Measurements from ENCODE around the gene DIP2C.
"Not testable (repeated sequence)": the region's sequence is repeated elsewhere in the genome, so short reads cannot be mapped to it uniquely, and the experiment has no call there.

DIP2C gene

DNA sequence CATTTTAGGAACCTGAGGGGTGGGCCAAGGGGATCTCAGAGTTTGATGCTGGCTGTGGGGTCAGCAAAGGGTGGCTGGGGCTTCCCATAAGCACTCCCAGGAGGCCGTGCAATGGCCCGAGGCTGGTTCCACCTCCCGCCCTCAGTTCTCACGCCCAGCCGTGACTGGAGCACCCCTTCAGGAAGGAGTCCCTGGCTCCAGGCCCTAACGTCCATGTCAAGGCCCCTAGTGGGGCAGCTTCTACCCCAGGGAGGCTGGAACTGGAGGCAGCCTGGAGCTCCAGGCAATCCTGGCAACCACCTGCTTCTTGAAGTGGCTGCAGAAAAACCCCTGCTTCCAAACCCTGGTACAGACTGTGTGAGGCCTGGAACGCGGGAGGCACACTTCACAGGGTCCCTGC lies 165.5 kb downstream of the DIP2C start:
- DNase-seq: no peak
- H3K9me3 Mint-ChIP-seq: no peaks in the 10 kb centered on the region
- H3K4me1 Mint-ChIP-seq: no peaks in the 10 kb centered on the region
- H3K4me3 Mint-ChIP-seq: no peak overlapping the region
- H3K36me3 Mint-ChIP-seq (ENCODE audit: low read depth): no peaks in the 10 kb centered on the region
- no peak for ATAC-seq
- peaks cover 8% of the 10 kb centered on the region for H3K27me3 Mint-ChIP-seq
- no peak overlapping the region for H3K27ac Mint-ChIP-seq

DNA sequence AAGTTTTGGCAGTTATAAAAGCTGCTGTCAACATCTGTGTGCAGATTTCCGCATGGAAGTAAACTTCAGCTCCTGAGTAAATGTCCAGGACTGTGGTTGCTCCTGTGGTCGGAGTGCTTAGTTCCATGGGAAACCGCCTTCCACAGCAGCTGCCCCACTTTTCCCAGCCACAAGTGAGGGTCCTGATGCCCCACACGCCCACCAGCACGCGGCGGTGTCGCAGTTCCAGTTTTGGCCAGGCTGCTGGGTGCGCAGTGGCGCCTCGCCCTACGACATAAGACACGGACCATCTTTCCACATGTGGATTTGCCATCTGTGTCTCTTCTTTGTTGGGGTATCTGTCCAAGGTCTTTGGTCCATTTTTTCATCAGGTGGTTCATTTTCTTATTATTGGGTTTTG lies 167.1 kb downstream of the DIP2C start:
- Mint-ChIP-seq H3K27me3 (peaks cover 8% of the 10 kb centered on the region), H3K27ac (no peak overlapping the region), H3K9me3 (no peaks in the 10 kb centered on the region), H3K4me3 (no peak overlapping the region), H3K4me1 (no peaks in the 10 kb centered on the region), H3K36me3 (ENCODE audit: low read depth) (no peaks in the 10 kb centered on the region)
- ATAC-seq (no peak), DNase-seq (no peak)

DNA sequence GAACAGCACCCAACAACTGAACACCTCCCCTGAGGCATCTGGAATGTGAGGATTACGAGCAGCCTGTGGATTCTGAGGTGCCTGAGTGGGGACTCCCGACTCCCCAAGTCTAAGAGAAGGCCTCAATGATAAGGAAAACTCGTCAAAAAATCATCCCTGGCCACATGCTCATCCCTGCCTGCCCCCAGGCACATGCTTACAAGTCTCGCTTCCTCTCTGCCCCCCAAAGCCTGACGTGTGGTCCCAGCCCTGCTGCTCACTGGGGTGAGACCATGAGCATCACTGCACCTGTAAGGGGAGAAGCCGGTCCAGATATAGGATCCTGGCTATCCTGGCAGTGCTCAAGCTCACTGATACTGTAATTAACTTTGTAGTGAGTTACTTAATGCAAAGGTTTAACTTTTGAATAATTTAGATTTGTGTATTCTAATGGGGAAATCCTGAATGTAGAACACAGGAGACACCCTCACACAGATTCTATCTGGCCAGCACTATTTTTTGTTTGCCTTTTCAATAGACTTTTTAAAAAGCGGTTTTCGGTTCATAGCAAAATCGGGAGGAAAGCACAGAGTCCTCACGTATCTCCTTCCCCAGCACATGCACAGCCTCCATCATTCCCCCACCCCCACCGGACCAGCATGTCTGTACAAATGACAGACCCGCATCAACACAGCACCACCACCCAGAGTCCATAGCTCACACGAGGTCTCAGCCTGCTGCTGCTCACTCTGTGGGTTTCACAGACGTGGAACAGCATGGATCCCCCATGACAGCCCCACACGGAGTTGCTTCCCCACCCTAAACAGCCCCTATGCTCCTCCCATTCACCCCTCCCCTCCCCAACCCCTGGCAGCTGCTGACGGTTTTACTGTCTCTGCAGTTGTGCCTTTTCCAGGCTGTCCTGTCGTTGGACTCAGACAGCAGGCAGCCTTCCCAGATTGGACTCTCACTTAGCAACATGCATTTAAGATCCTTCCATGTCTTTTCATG lies 167.9 kb downstream of the DIP2C start:
- Mint-ChIP-seq H3K36me3 (ENCODE audit: low read depth) (no peaks in the 10 kb centered on the region), H3K27ac (no peak overlapping the region), H3K4me1 (no peaks in the 10 kb centered on the region), H3K9me3 (no peaks in the 10 kb centered on the region), H3K27me3 (peaks cover 8% of the 10 kb centered on the region), H3K4me3 (no peak overlapping the region)
- no peak for DNase-seq
- peak; percentile 20 for ATAC-seq

DNA sequence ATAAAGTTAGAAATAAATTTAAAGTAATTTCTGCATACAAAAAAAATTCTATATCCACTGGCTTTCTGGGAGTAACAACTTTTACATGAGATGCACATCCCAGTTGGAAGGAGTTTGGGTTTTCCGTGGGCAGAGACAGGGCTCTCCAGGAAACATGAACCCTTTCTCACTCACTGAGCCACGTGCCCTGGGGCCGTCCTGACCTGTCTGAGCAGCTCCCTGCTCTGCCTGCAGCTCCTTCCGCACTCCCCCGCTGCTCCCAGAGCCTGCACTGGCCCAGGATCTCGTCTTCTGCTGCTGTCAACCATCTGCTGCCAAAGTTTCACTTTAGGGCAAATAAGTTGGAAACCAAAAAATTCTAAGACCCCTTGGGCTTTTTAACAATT lies 169.1 kb downstream of the DIP2C start:
- H3K27ac Mint-ChIP-seq: peak overlapping the region; percentile 52
- H3K9me3 Mint-ChIP-seq: no peaks in the 10 kb centered on the region
- H3K27me3 Mint-ChIP-seq: peaks cover 6% of the 10 kb centered on the region
- DNase-seq (no peak), ATAC-seq (no peak)
- no peaks in the 10 kb centered on the region for H3K36me3 Mint-ChIP-seq (ENCODE audit: low read depth)
- no peaks in the 10 kb centered on the region for H3K4me1 Mint-ChIP-seq
- no peak overlapping the region for H3K4me3 Mint-ChIP-seq

DNA sequence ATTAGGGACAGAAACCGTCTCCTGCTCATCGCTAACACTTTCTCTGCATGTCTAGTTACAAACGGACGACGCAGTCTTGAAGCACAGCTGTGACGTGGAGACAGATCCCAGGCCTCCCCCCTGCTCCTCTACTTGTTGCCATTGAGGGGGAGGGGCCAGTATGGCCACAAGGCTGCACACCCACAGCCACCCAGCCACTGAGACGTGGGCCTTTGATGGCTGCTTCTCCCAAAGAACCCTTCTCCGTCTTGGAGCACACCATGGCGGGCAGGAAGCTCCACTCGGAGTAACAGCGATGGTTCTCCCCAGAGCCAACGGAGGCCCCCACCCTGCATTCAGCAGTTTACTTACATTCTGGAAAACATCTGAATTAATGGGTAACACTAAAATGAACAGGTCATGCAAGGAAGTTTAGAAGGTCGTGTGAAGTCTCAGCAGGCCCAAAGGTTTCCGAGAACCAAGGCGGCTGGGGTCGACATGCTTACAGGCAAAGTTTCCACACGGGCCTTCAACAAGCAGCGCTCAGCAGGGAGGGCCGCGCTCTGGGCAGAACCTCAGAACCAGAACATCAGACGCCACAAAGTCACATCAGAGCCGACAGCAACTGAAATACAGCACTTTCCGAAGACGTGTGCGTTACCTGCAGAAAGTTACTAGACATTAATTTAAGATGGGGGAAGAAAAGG lies 169.6 kb downstream of the DIP2C start:
- no peaks in the 10 kb centered on the region for H3K36me3 Mint-ChIP-seq (ENCODE audit: low read depth)
- H3K27ac Mint-ChIP-seq: no peak overlapping the region
- peaks cover 6% of the 10 kb centered on the region for H3K27me3 Mint-ChIP-seq
- no peaks in the 10 kb centered on the region for H3K4me1 Mint-ChIP-seq
- H3K9me3 Mint-ChIP-seq: no peaks in the 10 kb centered on the region
- no peak for DNase-seq
- ATAC-seq: no peak
- H3K4me3 Mint-ChIP-seq: no peak overlapping the region

DNA sequence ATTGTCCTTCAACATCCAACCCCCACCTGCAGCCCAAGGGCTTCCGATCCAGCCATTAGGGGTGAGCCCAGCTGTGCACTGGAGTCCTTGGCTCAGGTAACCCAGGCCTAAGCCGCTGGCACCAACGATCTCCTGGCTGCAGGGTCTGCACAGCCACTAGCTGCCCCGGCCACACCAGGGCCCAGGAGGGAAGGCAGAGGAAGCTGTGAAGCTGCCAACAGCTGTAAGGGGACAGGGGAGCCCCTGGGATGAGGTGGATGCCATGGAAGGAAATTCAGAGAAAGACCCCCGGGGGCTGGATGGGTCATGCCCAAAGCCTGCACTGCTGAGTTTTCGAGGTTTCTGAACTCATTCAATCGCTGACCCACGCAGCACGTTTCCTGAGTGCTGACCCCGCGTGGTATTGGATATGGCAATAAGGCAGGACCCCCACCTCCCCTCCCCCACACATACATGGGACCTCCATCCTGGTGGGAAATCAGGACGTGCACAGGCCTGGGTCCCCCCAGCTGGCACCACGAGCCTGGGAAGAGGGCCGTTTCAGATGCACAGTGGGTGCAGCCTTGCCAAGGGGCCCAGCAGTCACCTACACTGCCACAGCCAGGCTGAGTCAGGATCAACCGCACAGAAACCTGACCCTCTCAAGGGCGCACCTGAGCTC lies 170.3 kb downstream of the DIP2C start:
- ATAC-seq (no peak), DNase-seq (no peak)
- Mint-ChIP-seq H3K4me1 (no peaks in the 10 kb centered on the region), H3K4me3 (no peak overlapping the region), H3K9me3 (no peaks in the 10 kb centered on the region), H3K27me3 (peaks cover 6% of the 10 kb centered on the region), H3K36me3 (ENCODE audit: low read depth) (no peaks in the 10 kb centered on the region), H3K27ac (no peak overlapping the region)

DNA sequence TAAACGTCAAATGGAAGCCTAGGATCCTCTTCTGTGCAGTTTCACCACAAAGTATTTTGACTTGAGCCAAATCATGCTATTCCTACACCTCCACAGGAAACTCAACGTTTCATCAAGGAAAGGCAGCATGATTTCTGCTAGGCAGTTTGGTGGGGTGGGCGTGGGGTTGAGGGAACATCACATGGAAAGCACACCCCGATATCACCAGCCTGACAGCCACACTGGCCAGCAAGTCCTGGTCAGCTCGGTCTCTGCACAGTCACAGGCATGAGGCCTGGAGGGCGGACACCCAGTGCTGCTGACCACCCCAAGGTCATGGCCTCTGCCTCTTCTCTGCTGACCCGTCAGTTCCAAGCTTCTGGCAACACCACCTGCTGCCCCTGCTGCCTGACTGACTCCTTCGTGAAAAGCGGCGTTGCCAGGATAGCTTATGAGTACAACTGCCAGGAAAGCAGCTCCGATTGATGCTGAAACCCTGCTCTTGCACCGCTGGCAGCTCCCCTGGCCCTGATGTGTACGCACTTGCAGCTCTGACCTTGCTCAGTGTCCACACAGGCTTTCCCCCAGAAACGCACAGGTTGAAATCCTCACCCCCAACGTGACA lies 171.5 kb downstream of the DIP2C start:
- DNase-seq (no peak), ATAC-seq (no peak)
- H3K9me3 Mint-ChIP-seq: no peaks in the 10 kb centered on the region
- no peaks in the 10 kb centered on the region for H3K36me3 Mint-ChIP-seq (ENCODE audit: low read depth)
- peaks cover 6% of the 10 kb centered on the region for H3K27me3 Mint-ChIP-seq
- H3K4me3 Mint-ChIP-seq: no peak overlapping the region
- H3K27ac Mint-ChIP-seq: no peak overlapping the region
- H3K4me1 Mint-ChIP-seq: no peaks in the 10 kb centered on the region

DNA sequence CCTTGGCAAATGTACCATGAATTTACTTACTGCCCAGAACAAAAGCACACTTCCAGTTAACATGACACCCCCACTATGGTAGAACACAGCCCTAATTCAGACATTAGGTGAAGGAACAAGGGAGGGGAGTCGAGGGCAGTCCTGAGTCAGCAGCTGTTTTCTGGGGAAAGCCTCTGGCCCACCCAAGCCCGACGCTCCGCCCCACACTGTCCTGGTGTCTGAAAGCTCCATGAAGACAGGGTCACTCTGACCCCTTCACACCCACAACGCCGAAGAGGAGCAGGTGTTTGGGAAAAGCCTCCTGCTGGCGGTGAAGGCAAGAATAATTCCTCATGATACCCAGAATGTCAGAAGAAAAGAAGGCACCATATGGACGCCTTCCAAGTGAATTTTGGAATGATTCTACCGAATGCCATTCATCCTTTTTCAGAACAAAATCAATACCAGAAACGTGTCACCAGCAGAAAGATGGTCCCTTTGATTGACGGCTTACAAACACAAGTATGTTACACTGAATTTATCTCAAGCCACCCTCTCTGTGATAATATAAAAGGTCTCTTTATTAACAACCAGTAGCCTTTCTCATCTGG lies 172.1 kb downstream of the DIP2C start:
- Mint-ChIP-seq H3K4me1 (no peaks in the 10 kb centered on the region), H3K9me3 (no peaks in the 10 kb centered on the region), H3K4me3 (no peak overlapping the region), H3K27ac (no peak overlapping the region), H3K27me3 (peaks cover 3% of the 10 kb centered on the region), H3K36me3 (ENCODE audit: low read depth) (no peaks in the 10 kb centered on the region)
- no peak for ATAC-seq
- no peak for DNase-seq

DNA sequence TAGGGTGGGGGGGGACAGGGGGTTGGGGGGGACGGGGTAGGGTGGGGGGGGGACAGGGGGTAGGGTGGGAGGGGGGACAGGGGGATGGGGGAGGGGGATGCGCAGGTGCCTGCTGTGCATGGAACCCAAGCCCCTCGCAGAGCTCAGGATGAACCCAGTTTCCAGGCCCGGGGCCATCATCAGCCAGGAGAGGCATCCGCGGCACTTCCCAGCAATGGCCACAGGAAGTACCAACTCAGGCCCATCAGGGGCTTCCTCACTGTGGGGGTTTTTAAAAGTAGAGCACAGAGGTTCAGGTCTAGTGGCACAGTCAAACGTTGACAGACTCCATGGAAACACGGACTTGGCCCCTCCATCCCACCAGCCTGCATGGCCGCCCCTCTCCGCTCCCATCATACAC lies 172.7 kb downstream of the DIP2C start:
- H3K9me3 Mint-ChIP-seq: no peaks in the 10 kb centered on the region

DNA sequence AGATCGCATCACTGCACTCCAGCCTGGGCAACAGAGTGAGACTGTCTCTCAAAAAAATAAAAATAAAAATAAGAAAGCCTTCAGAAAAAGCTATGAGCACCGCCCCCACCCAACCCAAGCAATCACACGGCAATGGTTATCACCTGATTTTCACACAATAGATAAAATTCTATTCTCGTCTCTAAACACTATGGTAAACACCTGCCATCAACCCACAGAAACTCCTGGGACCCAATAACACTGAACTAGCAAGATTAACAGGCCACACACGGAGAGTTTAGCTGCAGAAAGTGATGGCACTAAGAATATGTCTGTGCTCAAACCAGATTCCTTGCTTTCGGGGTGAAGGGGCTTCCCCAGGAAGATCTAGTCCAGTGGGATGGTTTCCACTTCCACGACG lies 173.8 kb downstream of the DIP2C start:
- DNase-seq (no peak), ATAC-seq (no peak)
- Mint-ChIP-seq H3K4me1 (peaks cover 9% of the 10 kb centered on the region), H3K4me3 (no peak overlapping the region), H3K27ac (no peak overlapping the region), H3K27me3 (peaks cover 3% of the 10 kb centered on the region), H3K9me3 (no peaks in the 10 kb centered on the region), H3K36me3 (ENCODE audit: low read depth) (no peaks in the 10 kb centered on the region)

More for the DNA sequence above, 172.7 kb downstream of the DIP2C start:
- Mint-ChIP-seq H3K36me3 (ENCODE audit: low read depth) (no peaks in the 10 kb centered on the region), H3K27me3 (peaks cover 2% of the 10 kb centered on the region), H3K4me3 (no peak overlapping the region), H3K4me1 (no peaks in the 10 kb centered on the region), H3K27ac (no peak overlapping the region)
- ATAC-seq (no peak), DNase-seq (no peak)

DNA sequence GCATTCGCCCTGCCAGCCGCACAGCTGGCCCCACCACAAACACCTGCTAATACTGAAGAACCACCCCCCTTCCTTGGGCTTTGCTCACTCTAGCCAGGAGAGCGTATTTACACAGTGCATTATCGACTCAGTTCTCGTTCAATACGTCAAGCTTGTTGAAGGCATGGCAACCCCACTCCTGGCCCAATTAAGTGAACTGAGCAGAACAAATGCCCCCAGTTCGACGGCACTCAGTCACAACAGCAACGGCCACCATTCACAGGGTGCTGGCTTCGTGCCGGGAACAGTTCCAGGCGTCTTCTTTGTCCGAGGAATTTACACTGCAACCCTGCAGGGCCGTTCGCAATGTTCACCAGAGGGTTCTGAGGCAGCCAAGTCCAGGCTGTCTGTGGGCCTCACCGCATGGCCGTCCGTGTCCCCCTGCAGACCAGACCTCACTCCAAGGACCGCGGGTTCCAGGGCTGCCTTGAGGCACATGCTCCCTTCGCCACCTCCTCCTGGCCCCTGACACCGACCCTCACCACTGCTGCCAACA lies 175.3 kb downstream of the DIP2C start:
- Mint-ChIP-seq H3K27ac (no peak overlapping the region), H3K27me3 (peaks cover 3% of the 10 kb centered on the region), H3K36me3 (ENCODE audit: low read depth) (no peaks in the 10 kb centered on the region), H3K9me3 (no peaks in the 10 kb centered on the region), H3K4me1 (peaks cover 10% of the 10 kb centered on the region), H3K4me3 (no peak overlapping the region)
- ATAC-seq: no peak
- no peak for DNase-seq

DNA sequence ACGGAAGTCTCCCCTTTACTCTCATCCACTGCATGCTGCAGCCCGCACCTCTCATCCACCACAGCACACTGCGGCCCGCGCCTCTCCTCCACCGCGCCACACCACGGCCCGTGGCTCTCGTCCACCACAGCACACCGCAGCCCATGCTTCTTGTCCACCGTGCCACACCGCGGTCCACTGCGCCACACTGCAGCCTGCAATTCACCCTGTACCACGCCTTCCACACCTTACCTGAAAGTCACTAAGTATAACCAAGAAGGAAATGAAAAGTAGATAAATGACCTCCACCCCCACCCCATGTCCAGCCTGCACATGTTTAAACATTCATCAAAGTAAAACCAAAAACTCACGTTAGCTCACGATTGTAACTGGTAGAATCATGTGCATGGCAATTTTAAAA lies 176.1 kb downstream of the DIP2C start:
- Mint-ChIP-seq H3K4me1 (peaks cover 10% of the 10 kb centered on the region), H3K9me3 (no peaks in the 10 kb centered on the region), H3K27me3 (peaks cover 3% of the 10 kb centered on the region), H3K4me3 (no peak overlapping the region), H3K27ac (no peak overlapping the region), H3K36me3 (ENCODE audit: low read depth) (no peaks in the 10 kb centered on the region)
- DNase-seq (no peak), ATAC-seq (no peak)

DNA sequence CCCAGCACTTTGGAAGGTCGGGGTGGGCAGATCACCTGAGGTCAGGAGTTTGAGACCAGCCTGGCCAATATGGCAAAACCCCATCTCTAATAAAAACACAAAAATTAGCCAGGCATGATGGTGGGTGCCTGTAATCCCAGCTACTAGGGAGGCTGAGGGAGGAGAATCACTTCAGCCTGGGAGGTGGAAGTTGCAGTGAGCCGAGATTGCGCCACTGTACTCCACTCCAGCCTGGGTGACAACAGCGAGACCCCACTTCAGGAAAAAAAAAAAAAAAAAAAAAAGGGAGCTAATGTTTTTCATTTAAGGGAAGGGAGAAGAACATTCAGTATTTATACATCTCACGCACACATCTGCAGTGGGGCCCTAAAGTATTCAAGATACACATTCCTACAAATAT lies 176.8 kb downstream of the DIP2C start:
- not testable (repeated sequence) for DNase-seq; H3K36me3 Mint-ChIP-seq (ENCODE audit: low read depth); H3K4me3 Mint-ChIP-seq; ATAC-seq; H3K27ac Mint-ChIP-seq; H3K27me3 Mint-ChIP-seq; H3K4me1 Mint-ChIP-seq; H3K9me3 Mint-ChIP-seq

DNA sequence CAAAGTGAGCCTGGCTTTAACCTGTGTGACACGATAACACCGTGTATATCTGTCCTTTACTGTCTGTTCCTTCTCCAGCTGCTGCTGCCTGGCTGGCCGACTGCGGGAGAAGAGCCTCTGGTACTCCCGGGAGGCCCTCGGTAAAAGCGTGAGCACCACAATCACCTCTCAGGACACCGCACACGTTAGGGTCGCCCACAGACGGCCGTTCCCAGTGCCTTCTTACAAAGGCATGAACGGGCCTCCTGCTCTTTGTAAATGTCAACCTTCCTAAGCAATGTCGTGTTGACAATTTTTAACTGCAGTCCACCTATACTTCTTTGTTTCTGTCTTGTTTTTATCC lies 177.6 kb downstream of the DIP2C start:
- DNase-seq (no peak), ATAC-seq (no peak)
- Mint-ChIP-seq H3K27ac (no peak overlapping the region), H3K9me3 (no peaks in the 10 kb centered on the region), H3K36me3 (ENCODE audit: low read depth) (no peaks in the 10 kb centered on the region), H3K27me3 (peaks cover 4% of the 10 kb centered on the region), H3K4me3 (no peak overlapping the region), H3K4me1 (peaks cover 10% of the 10 kb centered on the region)
